Left ventricle myocardium inferior (tissue), 1 donor: Measurements from ENCODE around the gene KRT73. TPM values are rescaled to one million over a fixed set of nuclear protein-coding genes. Genes with fewer than 3 reads are reported as not detected.

ENCODE experiments used
- DNase-seq: peaks from one replicate; pipeline ENCODE4 v3.0.0-alpha.2; 2020
- H3K27ac ChIP-seq: fragments of 200-600 bp; replicated peaks from 2 replicates; pipeline ENCODE4 v1.8.0; 2021
- H3K27me3 ChIP-seq: fragments of 200-600 bp; 2 replicates; pipeline ENCODE4 v1.8.0; 2021; ENCODE audit warnings: low read depth
- H3K36me3 ChIP-seq: fragments of 200-600 bp; 2 replicates; pipeline ENCODE4 v1.8.0; 2021
- H3K4me1 ChIP-seq: fragments of 200-600 bp; 2 replicates; pipeline ENCODE4 v1.8.0; 2021
- H3K4me3 ChIP-seq: fragments of 200-600 bp; 2 replicates; pipeline ENCODE4 v1.8.0; 2021; ENCODE audit warnings: mild to moderate bottlenecking, moderate library complexity
- H3K9me3 ChIP-seq: fragments of 200-600 bp; replicated peaks from 2 replicates; pipeline ENCODE4 v1.8.0; 2021
- intact Hi-C: fragments of 100-400 bp; cut with micrococcal nuclease; formaldehyde crosslinking; loops from one replicate; pipeline ENCODE4 v1.11.0; 2022
- total RNA-seq: library from RNA; stranded (reverse); fragmentation: NEBNext Ultra II Directional; extraction: Animal tissue kit (Norgen Biotek cat#: 25700); gene quantifications from one replicate; pipeline ENCODE4 v1.2.1, GENCODE V29; 2021
- TF ChIP-seq, protein P1 (sequence below): fragments of 200-600 bp; IDR thresholded peaks from 2 replicates; pipeline ENCODE4 v1.8.0; 2021; ENCODE audit warnings: antibody characterized with exemption, mild to moderate bottlenecking, borderline replicate concordance
- donor health status: DM: no; HTN: yes; CAD: no; lungs with severe emphysema.

KRT73 gene
- total RNA-seq, 1 donor from 2014 or later = not detected

- Histone ChIP-seq H3K27me3 (peaks cover 31% of the 10 kb centered on the region), H3K27ac (no peak overlapping the region), H3K36me3 (no peaks in the 10 kb centered on the region), H3K4me1 (no peaks in the 10 kb centered on the region), H3K9me3 (no peaks in the 10 kb centered on the region), H3K4me3 (no peak overlapping the region)
- intact Hi-C loops = no loop called here
- DNase-seq = no peak
- TF ChIP-seq, protein P1, sequence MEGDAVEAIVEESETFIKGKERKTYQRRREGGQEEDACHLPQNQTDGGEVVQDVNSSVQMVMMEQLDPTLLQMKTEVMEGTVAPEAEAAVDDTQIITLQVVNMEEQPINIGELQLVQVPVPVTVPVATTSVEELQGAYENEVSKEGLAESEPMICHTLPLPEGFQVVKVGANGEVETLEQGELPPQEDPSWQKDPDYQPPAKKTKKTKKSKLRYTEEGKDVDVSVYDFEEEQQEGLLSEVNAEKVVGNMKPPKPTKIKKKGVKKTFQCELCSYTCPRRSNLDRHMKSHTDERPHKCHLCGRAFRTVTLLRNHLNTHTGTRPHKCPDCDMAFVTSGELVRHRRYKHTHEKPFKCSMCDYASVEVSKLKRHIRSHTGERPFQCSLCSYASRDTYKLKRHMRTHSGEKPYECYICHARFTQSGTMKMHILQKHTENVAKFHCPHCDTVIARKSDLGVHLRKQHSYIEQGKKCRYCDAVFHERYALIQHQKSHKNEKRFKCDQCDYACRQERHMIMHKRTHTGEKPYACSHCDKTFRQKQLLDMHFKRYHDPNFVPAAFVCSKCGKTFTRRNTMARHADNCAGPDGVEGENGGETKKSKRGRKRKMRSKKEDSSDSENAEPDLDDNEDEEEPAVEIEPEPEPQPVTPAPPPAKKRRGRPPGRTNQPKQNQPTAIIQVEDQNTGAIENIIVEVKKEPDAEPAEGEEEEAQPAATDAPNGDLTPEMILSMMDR = no peak
Observed at GRCh38 chr12:52646613-52647012, 28.3 kb upstream of the KRT73 start.

GRCh38 chr12:52645982-52646381 is 27.6 kb upstream of the KRT73 start:
- Histone ChIP-seq H3K27me3 (peaks cover 37% of the 10 kb centered on the region), H3K4me3 (no peak overlapping the region), H3K27ac (no peak overlapping the region), H3K36me3 (no peaks in the 10 kb centered on the region), H3K4me1 (no peaks in the 10 kb centered on the region), H3K9me3 (no peaks in the 10 kb centered on the region)
- TF ChIP-seq, protein P1 = no peak
- DNase-seq = no peak
- intact Hi-C loops = no loop called here

GRCh38 chr12:52645120-52645761 is 26.9 kb upstream of the KRT73 start:
- TF ChIP-seq, protein P1 = no peak
- Histone ChIP-seq H3K27me3 (peaks cover 39% of the 10 kb centered on the region), H3K36me3 (no peaks in the 10 kb centered on the region), H3K4me3 (no peak overlapping the region), H3K4me1 (no peaks in the 10 kb centered on the region), H3K27ac (no peak overlapping the region), H3K9me3 (no peaks in the 10 kb centered on the region)
- no peak for DNase-seq
- intact Hi-C loops = no loop called here

DNA sequence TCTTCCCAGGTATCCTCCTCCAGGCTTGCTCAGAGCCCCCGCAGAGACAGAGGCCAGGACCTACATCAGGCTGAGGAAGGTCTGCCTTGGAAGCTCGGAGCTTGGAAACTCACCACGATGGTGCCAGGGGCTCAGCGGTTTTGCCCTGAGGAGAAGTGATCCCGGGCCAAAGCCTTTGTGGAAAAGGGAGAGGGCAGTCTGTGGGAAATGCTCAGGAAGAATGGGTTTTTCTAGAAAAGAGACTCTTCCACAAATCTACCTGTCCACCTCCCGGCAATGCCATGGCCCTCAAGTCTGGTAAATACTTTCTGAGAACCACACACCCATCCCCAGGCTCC is 25.7 kb upstream of the KRT73 start:
- no peak for DNase-seq
- TF ChIP-seq, protein P1 = no peak
- intact Hi-C loops = no loop called here
- H3K4me1 ChIP-seq = no peaks in the 10 kb centered on the region
- no peaks in the 10 kb centered on the region for H3K9me3 ChIP-seq
- no peak overlapping the region for H3K27ac ChIP-seq
- H3K4me3 ChIP-seq = no peak overlapping the region
- H3K27me3 ChIP-seq = peaks cover 46% of the 10 kb centered on the region
- no peaks in the 10 kb centered on the region for H3K36me3 ChIP-seq

- Histone ChIP-seq H3K4me1 (no peaks in the 10 kb centered on the region), H3K27me3 (peaks cover 51% of the 10 kb centered on the region), H3K4me3 (no peak overlapping the region), H3K27ac (no peak overlapping the region), H3K9me3 (no peaks in the 10 kb centered on the region), H3K36me3 (no peaks in the 10 kb centered on the region)
- no peak for DNase-seq
- TF ChIP-seq, protein P1 = no peak
- intact Hi-C loops = no loop called here
Observed at GRCh38 chr12:52643233-52644077, 25.1 kb upstream of the KRT73 start.
